ENCODE measurements around the gene EML6.
"Not testable (repeated sequence)": the region's sequence is repeated elsewhere in the genome, so short reads cannot be mapped to it uniquely, and the experiment has no call there.

Gene EML6

DNA sequence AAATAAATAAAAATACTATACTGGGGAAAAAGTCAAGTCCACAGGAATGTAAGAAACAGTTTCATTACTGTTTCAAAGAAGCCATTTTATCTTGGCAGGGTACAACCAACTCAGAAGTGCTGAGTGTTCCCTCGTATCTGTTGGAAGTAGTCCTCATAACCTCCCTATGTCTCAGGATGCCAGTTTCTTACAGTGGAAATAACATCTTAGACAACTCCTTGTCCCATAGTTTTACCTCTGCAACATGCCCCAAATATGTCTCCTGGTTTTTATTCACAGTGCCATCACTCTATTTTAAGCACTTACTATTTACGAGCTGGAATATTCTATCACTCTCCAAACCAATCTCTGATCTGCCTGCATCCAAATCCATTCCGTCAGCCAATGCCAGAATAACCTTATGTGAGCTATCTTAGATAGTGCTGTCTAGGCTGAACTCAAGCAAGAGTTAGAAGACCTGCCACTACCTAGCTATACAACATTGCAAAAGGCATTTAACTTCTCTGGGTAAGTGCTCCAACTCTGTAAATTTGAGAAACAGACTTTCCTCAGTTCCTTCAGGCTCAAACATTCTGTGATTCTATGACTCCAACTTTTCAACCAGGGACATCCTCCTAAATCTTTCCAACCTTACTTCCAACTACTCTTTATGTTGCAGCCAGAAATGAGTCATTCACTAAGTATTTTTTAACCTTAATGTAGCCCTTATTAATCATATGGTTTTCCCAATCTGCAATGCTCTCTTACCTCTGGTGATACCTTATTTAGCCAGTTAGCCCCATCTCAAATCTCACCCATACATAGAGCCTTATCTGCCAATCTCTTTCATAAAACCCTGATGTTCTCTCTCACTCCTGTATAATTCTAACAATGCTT is 260.1 kb downstream of the EML6 start:
- TF ChIP-seq ZNF274 (IDR thresholded peaks at IDR 0.05; ENCODE audit: low read depth, low read length), result no peak
- no peak overlapping the region for H3K4me3 ChIP-seq (ENCODE audit: low read length)

DNA sequence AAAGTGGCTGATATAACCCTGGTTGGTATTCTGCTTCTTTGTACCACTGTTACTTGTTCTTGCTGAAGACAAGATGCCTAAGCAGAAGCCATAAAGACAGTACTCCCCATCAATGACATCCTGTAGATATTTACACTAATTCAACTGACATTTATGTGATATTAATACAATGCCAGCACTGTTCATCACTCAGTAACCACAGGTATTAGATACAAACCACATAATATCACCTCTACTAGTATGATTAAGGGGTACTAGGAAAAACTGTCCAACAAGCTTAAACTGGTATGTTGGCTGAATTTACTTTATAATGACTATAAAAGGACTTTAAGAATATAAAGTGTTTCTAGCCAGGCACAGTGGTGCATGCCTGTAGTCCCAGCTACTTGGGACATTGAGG is 261.0 kb downstream of the EML6 start:
- H3K4me3 ChIP-seq (ENCODE audit: low read length), result no peak overlapping the region
- no peak for TF ChIP-seq ZNF274 (IDR thresholded peaks at IDR 0.05; ENCODE audit: low read depth, low read length)

DNA sequence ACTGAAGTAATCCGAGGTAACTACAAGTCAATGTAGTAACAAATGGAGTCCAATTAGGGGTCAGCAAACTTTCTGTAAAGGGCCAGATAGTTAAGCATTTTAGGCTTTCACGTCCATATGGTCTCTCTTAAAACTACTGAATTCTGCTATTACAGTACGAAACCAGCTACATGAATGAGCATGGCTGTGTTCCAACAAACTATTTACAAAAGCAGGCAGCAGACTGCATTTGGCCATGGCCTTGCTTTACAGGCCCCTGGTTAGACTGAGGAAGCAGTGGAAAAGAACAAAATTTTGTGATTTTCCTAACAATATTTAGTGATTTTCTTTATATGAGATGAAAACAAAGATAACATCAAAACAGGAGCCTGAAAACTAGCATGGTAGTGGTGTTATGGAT is 262.8 kb downstream of the EML6 start:
- no peak overlapping the region for H3K4me3 ChIP-seq (ENCODE audit: low read length)
- no peak for TF ChIP-seq ZNF274 (IDR thresholded peaks at IDR 0.05; ENCODE audit: low read depth, low read length)

DNA sequence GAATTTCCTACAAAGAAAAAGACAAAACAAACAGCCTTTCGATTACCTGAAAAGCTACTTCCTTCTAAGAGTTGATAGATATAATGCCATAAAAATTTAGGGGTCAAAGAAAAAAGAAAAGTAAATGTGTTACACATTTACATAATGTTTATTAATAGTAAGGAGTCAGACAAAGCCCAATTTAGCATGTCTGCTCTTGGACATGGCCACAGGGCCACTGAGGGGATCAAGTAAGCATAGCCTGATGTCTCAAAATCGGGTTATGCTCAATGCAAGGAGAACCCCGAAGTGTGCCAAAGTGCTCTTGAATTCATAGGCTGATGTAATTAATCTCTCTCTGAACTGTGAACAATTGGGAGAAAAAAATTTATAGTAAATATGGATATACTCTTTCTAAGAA is 265.1 kb downstream of the EML6 start:
- no peak overlapping the region for H3K4me3 ChIP-seq (ENCODE audit: low read length)
- no peak for TF ChIP-seq ZNF274 (IDR thresholded peaks at IDR 0.05; ENCODE audit: low read depth, low read length)

DNA sequence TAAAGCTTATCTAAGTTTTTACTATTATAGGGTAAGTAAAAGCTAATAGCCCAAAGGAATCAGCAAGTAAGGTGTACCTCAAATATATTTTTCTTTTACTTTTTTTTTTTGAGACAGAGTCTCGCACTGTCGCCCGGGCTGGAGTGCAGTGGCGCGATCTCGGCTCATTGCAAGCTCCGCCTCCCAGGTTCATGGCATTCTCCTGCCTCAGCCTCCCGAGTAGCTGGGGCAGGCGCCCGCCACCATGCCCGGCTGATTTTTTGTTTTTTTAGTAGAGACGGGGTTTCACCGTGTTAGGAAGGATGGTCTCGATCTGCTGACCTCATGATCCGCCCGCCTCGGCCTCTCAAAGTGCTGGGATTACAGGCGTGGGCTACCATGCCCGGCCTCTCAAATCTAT is 267.2 kb downstream of the EML6 start:
- H3K4me3 ChIP-seq (ENCODE audit: low read length), result not testable (repeated sequence)

DNA sequence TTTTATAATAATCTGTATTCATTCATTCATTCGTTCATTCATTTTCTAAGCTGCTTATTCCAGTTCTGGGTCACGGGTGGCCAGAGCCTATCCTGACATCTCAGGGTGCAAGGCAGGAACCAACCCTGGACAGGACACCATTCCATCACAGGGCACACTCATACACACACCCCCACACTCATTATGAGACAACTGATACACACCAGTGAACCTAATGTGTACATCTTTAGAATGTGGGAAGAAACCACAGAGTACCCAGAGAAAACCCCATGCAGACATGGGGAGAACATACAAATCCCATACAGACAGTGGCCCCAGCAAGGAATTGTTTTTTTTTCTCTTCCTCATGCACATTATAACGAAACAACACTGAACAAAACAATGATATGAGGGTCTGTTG is 272.1 kb downstream of the EML6 start:
- H3K4me3 ChIP-seq (ENCODE audit: low read length), result no peak overlapping the region
- TF ChIP-seq ZNF274 (IDR thresholded peaks at IDR 0.05; ENCODE audit: low read depth, low read length), result no peak

DNA sequence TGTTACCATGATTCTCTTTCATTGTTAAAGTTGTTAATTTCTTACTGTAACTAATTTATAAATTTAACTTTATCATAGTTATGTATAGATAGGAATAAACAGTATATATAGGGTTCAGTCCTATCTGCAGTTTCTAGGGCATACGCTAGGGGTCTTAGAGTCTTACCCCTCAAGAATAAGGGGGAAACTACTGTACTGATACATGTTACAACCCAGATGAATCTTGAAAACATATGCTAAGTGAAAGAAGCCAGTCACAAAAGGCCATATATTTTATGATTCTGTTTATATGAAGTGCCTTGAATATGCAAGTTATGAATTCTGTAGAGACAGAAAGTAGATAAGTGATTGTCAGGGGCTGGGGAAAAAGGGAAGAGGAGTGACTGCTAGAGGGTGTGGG is 274.4 kb downstream of the EML6 start:
- TF ChIP-seq ZNF274 (IDR thresholded peaks at IDR 0.05; ENCODE audit: low read depth, low read length), result no peak
- no peak overlapping the region for H3K4me3 ChIP-seq (ENCODE audit: low read length)

DNA sequence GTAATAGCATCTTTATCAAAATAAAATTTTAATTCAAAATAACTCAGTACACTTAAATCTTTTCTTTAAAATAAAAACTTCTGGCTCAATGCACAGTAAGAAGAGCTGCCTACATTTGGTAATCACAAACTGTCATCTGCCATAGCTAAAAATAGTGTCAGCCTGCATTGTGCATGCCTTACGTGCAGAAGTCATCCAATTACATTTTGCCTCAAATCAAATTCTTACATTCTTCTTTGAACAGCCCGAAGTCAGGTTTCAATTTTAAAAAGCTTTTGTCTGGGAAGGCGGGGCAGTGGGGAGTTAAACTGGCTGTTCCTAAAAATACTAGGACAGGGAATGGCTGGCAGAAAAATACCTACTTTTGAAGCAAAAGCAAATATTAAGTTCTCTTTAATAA is 275.7 kb downstream of the EML6 start:
- no peak overlapping the region; the same call in 1 of the 2 replicates for H3K4me3 ChIP-seq (ENCODE audit: low read length)
- TF ChIP-seq ZNF274 (IDR thresholded peaks at IDR 0.05; ENCODE audit: low read depth, low read length), result no peak

DNA sequence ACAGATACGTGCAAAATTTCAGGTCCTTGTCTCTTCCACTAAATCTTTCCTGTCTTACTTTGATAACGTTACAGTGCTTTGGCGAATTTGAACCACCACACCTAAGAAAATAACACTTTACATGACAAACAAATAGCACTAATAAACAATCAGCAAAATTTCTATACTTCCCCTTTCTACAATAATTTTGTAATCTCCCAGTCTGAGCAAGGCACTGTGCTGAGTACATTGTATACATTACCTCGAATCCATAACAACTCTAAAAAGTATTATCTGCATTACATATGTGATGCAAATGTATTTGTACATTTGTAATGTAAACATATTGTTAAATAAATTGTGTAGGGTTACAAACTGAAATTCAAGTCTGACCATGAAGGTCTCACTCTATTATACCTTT is 276.9 kb downstream of the EML6 start:
- H3K4me3 ChIP-seq (ENCODE audit: low read length), result no peak overlapping the region
- no peak for TF ChIP-seq ZNF274 (IDR thresholded peaks at IDR 0.05; ENCODE audit: low read depth, low read length)

DNA sequence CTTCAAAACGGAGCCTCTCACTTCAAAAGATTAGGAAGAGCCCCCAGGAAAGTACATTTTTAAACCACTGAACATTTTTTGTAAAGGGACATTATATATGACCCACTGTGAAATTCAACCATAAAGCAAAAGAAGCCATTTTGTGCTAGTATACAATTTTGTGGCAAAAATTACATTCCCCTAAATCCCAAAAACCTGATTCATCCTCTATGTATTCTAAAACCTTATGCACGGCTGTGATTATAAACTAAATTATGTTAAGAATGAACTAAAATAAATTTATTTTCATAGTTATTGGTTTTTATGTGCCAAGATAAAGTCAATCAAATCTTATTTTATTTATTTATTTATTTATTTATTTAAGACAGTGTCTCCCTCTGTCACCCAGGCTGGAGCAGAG is 278.3 kb downstream of the EML6 start:
- no peak for TF ChIP-seq ZNF274 (IDR thresholded peaks at IDR 0.05; ENCODE audit: low read depth, low read length)
- no peak overlapping the region for H3K4me3 ChIP-seq (ENCODE audit: low read length)

DNA sequence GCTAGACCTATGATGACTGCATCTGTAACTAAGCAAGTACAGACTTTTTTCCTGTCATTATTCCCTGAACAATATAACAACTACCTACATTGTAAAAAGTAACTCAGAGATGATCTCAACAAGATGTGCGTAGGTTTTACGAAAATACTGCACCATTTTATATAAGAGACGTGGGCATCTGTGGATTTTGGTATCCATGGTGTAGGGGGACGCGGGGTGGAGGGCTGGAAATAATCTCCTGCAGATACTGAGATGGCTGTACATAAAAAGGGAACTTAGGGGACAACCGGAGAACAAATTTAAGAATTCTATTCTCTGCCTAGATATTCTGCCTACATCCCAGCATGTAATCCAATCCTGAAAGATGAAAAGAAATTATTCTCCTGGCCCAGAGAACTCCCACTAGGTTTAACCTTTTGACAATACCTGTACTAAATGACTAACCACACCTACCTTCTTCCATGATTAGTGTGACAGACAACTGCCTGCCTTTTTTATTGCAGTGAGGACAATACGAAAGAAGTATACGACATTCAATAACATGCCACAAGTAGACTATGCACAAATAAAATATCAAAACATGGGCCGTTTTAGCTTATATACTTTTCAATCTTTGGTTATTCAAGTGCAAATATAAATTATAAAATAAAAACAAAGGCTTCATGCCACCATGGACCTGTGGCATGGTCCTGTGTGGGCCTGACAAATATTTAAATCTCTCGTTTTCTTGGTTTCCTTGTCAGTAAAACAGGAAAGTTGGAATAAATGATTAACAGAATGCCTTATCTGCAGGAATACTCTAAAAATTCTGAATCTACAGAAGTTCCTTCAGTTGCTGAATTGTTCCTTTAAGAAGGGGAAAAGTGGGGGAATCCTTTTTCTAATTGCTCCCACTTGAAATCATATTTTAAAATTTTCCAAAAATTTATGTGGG is 280.5 kb downstream of the EML6 start:
- no peak overlapping the region for H3K4me3 ChIP-seq (ENCODE audit: low read length)
- TF ChIP-seq ZNF274 (IDR thresholded peaks at IDR 0.05; ENCODE audit: low read depth, low read length), result no peak

DNA sequence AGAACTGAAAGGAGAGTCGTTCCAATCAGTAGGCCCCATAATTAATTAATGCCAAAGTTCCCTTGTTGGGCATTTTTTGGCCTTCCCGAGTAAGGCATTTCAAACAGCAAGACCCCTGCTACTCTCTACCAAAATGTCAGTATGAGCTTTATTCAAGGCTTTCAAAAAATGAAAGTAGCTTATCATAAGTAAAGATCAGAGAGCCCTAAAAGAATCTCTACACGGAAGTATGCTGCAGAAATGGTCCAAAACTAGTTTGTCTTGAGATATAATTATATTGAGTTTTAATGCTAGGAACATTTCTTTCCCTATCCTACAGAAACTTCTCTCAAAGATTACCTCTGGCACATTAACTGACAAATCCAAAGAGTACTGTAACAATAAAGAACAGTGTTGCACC is 282.8 kb downstream of the EML6 start:
- H3K4me3 ChIP-seq (ENCODE audit: low read length), result no peak overlapping the region

DNA sequence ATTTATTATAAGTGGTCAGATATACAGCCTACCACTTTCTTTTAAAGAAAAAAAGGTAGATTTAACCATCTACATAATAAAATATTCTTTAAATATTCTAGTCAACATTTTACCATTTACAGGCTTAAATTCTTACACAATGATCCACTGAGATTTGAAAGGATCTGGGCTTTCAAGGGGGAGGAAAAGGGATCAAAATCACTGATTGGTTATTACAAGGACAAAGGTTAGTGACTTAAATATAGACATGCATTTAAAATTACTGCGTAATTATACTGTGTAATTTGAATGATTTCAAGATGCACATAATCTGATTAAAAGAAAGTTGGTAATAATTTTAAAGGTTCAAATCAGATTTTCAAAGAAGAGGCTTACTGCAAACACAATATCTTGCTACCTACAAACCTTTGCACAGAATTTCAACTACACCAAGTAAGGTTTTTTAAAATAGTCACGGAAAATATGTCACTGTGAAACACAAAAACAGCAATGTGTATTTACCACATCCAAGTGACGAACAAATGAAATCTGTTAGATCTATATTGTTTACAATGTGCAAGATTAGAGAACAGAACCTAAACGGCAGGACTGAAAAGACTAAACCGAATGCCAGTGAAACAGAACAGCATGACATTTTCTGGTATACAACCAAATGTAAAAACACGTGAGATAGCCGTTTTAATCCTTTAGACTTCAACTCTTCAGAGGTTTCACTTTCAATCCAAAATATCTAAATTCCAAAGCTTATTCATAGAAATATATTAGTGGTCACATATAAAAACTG is 286.0 kb downstream of the EML6 start:
- H3K4me3 ChIP-seq (ENCODE audit: low read length), result peak overlapping the region; percentile 95
- no peak for TF ChIP-seq ZNF274 (IDR thresholded peaks at IDR 0.05; ENCODE audit: low read depth, low read length)

More for the DNA sequence above, 282.8 kb downstream of the EML6 start:
- TF ChIP-seq ZNF274 (IDR thresholded peaks at IDR 0.05; ENCODE audit: low read depth, low read length), result no peak

DNA sequence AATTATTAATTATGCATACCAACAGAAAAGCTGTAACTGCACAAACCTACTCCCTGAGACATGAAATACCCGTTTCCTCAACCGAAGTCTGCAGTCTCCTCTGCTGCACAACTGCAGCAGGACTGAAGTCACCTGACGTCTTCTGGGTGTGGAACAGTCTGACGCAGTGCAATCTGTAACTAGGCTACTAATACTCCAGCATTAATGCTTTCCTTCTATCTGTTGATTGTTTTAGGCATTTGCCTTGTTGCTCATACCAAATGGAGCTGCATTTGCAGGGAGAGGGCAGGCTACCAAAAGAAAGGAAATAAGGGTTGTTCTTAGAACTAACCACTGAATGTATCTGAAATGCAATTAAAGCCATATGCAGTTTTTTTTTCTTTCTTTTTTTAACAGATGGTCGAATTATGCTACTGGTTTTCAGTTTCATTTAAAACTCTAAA is 286.7 kb downstream of the EML6 start:
- H3K4me3 ChIP-seq (ENCODE audit: low read length), result peak overlapping the region; percentile 95
- no peak for TF ChIP-seq ZNF274 (IDR thresholded peaks at IDR 0.05; ENCODE audit: low read depth, low read length)
